Neural cell (in vitro differentiated cells): ENCODE data around the gene DLGAP4.

ENCODE experiments used
- POLR2AphosphoS5 ChIP-seq: IDR thresholded peaks from 2 replicates; pipeline ENCODE4 v1.6.1; 2012
- SMC3 ChIP-seq: fragments of 450-650 bp; conservative IDR thresholded peaks from 2 replicates; pipeline ENCODE4 v1.6.1; 2014; ENCODE audit warnings: antibody characterized with exemption, mild to moderate bottlenecking, moderate library complexity; ENCODE audit not compliant: poor library complexity
- TF ChIP-seq, protein P1 (sequence below): fragments of 450-650 bp; IDR thresholded peaks from 2 replicates; pipeline ENCODE4 v1.5.1; 2014; ENCODE audit warnings: antibody characterized with exemption, mild to moderate bottlenecking, moderate library complexity; ENCODE audit not compliant: poor library complexity, severe bottlenecking
- TF ChIP-seq, protein P2 (sequence below): IDR thresholded peaks from 2 replicates; pipeline ENCODE4 v1.6.1; 2012; ENCODE audit warnings: borderline replicate concordance

DNA sequence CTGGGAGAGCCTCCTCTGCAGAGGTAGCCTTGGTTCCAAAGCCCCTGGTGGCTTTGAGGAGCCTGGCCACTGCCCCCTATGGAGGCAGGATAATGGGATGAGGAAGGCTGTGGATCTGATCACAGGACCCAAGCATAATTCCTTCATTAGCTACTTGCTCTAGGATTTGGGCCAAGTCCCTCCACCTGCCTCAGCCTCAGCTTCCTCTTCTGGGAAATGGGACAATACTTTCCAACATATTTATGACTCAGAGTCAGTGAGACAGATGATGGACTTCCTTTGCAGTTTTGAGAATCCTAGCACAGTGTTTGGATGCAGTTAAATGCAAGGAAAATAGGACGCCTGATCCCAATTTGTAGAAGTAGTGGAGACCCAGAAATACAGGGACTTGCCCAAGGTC, 171.3 kb downstream of the DLGAP4 start:
- TF ChIP-seq, protein P1, sequence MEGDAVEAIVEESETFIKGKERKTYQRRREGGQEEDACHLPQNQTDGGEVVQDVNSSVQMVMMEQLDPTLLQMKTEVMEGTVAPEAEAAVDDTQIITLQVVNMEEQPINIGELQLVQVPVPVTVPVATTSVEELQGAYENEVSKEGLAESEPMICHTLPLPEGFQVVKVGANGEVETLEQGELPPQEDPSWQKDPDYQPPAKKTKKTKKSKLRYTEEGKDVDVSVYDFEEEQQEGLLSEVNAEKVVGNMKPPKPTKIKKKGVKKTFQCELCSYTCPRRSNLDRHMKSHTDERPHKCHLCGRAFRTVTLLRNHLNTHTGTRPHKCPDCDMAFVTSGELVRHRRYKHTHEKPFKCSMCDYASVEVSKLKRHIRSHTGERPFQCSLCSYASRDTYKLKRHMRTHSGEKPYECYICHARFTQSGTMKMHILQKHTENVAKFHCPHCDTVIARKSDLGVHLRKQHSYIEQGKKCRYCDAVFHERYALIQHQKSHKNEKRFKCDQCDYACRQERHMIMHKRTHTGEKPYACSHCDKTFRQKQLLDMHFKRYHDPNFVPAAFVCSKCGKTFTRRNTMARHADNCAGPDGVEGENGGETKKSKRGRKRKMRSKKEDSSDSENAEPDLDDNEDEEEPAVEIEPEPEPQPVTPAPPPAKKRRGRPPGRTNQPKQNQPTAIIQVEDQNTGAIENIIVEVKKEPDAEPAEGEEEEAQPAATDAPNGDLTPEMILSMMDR: no peak
- TF ChIP-seq, protein P2, sequence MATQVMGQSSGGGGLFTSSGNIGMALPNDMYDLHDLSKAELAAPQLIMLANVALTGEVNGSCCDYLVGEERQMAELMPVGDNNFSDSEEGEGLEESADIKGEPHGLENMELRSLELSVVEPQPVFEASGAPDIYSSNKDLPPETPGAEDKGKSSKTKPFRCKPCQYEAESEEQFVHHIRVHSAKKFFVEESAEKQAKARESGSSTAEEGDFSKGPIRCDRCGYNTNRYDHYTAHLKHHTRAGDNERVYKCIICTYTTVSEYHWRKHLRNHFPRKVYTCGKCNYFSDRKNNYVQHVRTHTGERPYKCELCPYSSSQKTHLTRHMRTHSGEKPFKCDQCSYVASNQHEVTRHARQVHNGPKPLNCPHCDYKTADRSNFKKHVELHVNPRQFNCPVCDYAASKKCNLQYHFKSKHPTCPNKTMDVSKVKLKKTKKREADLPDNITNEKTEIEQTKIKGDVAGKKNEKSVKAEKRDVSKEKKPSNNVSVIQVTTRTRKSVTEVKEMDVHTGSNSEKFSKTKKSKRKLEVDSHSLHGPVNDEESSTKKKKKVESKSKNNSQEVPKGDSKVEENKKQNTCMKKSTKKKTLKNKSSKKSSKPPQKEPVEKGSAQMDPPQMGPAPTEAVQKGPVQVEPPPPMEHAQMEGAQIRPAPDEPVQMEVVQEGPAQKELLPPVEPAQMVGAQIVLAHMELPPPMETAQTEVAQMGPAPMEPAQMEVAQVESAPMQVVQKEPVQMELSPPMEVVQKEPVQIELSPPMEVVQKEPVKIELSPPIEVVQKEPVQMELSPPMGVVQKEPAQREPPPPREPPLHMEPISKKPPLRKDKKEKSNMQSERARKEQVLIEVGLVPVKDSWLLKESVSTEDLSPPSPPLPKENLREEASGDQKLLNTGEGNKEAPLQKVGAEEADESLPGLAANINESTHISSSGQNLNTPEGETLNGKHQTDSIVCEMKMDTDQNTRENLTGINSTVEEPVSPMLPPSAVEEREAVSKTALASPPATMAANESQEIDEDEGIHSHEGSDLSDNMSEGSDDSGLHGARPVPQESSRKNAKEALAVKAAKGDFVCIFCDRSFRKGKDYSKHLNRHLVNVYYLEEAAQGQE: no peak
- no peak for TF ChIP-seq SMC3
- no peak for TF ChIP-seq POLR2AphosphoS5
